HG02943 (cell line): ENCODE measurements around the gene TYROBP.
"Not testable (repeated sequence)": the region's sequence is repeated elsewhere in the genome, so short reads cannot be mapped to it uniquely, and the experiment has no call there.

Experiments
- ATAC-seq: cut with Tn5 transposase; IDR thresholded peaks from one replicate; pipeline ENCODE4 v1.9.1; 2021; ENCODE audit warnings: mild to moderate bottlenecking, low read depth, moderate library complexity; ENCODE audit not compliant: unreplicated experiment

Gene TYROBP

DNA sequence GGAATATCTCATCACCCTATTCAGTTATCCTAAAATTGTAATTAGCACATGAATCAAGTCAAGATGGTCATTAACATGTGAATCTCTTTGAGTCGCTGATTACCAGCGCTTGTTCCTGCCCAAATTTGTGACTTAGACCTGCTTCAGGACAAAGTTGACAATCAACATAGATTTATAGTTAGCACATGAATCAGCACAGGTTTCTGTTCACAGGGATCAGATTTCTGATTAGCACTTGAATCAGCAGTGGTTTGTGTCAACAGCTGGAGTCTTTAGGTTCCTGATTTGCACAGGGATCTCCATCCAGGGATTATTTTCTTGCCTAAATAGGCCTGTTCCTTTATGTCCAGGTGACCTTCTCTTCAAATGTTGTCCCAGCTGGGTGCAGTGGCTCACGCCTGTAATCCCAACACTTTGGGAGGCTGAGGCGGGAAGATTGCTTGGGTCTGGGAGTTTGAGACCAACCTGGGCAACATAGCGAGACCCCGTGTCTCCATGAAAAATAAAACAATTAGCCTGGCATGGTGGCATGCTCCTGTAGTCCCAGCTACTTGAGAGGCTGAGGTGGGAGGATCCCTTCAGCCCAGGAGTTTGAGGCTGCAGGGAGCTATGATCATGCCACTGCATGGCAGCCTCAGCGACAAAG lies 24.3 kb upstream of the TYROBP start:
- no peak for ATAC-seq

DNA sequence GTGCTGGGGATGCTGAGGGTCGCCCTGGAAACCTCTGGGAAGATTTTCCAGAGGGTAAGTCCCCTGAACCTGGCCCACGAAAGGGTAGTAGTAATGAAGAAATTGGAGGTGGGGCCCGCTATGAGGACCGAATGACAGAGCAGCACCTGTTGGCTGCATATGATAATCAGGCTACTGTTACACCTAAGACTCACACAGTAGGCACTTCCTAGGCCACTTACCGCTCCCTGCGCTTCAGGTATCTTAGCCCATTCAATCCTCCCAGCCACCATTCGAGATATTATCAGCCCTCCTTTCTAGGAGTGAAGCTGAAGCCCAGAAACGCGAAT lies 23.7 kb upstream of the TYROBP start:
- ATAC-seq: no peak

GRCh38 chr19:35931161-35931873 lies 23.2 kb upstream of the TYROBP start:
- peak; percentile 96 for ATAC-seq

GRCh38 chr19:35929876-35930275 lies 21.8 kb upstream of the TYROBP start:
- ATAC-seq: no peak

DNA sequence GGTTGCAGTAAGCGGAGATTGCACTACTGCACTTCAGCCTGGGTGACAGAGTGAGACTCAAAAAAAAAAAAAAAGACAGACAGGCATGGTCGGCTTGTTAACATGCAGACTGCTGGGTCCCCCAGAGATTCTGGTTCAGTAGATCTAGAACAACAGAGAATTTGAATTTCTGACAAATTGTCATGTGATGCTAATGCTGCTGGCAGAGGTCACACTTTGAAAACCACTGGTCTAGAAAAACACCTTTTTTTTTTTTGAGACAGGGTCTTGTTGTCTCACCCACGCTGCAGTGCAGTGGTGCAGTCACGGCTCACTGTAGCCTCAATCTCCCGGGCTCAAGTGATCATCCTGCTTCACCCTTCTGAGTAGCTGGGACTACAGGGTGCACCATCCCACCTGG lies 20.4 kb upstream of the TYROBP start:
- no peak for ATAC-seq

DNA sequence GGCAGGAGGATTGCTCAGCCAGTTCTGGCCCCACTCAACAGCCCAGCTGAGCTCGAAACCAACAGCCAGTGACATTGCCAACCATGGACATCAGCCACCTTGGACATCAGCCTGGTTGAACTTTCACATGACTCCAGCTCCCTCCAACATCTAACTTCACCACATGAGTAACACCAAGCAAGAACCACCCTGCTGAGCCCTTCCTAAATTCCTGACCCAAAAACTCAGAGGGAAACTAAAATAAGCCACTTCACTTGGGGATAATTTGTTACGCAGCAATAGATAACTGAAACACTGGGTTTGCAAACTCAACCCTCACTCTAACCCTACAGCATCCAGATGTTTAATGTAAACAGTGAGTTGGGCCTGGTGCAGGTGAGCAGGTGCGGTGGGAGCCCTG lies 17.4 kb upstream of the TYROBP start:
- no peak for ATAC-seq

DNA sequence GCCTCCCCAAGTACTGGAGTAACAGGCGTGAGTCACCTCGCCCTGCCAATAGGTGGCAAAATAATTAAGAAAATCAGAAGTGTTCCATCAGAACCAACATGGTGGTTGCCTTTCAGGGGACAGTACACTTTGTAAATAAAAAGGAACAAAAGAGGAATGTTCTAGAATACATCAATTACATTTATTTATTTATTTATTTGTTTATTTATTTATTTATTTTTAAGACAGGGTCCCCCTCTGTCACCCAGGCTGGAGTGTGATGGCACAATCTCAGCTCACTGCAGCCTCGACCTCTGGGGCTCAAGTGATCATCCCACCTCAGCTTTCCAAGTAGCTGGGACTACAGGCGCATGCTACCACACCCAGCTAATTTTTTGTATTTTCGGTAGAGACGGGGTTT lies 12.9 kb upstream of the TYROBP start:
- no peak for ATAC-seq

GRCh38 chr19:35919306-35919705 lies 11.2 kb upstream of the TYROBP start:
- no peak for ATAC-seq

GRCh38 chr19:35915443-35915842 lies 7.3 kb upstream of the TYROBP start:
- ATAC-seq: no peak

GRCh38 chr19:35913589-35913988 lies 5.5 kb upstream of the TYROBP start:
- no peak for ATAC-seq

GRCh38 chr19:35911790-35912189 lies 3.7 kb upstream of the TYROBP start:
- no peak for ATAC-seq

GRCh38 chr19:35911173-35911572 lies 3.1 kb upstream of the TYROBP start:
- no peak for ATAC-seq

DNA sequence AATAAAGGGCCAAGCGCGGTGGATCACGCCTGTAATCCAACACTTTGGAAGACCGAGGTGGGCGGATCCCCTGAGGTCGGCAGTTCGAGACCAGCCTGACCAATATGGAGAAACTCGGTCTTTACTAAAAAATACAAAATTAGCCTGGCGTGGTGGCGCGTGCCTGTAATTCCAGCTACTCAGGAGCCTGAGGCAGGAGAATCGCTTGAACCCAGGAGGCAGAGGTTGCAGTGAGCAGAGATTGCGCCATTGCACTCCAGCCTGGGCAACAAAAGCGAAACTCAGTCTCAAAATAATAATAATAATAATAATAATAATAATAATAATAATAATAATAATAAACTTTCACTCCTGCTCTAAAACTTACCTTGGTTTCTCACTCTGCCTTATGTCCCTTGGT lies 2.3 kb upstream of the TYROBP start:
- ATAC-seq: not testable (repeated sequence)

- ATAC-seq: no peak
Observed at GRCh38 chr19:35909684-35910035, 1.6 kb upstream of the TYROBP start.

- no peak for ATAC-seq
Observed at GRCh38 chr19:35908973-35909683, 1.0 kb upstream of the TYROBP start.

- no peak for ATAC-seq
Observed at GRCh38 chr19:35907377-35907745, 734 bp downstream of the TYROBP start.

DNA sequence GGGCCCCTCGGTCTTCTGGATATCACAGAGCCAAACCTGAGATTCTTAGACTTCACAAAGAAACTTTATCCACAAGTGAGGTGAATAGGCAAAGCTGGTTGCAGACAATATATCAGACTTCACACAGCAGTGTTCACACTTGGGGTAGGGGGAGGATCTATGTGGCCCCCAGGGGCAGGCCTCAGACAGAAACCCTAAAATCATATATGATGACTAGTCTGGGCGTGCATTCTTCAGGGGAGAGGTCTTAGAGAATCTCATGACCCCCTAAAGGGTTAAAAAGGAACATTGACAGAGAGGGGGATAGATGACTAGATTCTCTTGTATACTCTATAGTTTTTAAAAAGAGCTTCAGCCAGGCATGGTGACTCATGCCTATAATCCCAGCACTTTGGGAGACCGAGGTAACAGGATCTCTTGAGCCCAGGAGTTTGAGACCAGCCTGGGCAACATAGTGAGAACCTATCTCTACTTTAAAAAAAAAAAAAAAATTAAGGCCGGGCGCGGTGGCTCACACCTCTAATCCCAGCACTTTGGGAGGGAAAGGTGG lies 2.8 kb downstream of the TYROBP start:
- no peak for ATAC-seq

DNA sequence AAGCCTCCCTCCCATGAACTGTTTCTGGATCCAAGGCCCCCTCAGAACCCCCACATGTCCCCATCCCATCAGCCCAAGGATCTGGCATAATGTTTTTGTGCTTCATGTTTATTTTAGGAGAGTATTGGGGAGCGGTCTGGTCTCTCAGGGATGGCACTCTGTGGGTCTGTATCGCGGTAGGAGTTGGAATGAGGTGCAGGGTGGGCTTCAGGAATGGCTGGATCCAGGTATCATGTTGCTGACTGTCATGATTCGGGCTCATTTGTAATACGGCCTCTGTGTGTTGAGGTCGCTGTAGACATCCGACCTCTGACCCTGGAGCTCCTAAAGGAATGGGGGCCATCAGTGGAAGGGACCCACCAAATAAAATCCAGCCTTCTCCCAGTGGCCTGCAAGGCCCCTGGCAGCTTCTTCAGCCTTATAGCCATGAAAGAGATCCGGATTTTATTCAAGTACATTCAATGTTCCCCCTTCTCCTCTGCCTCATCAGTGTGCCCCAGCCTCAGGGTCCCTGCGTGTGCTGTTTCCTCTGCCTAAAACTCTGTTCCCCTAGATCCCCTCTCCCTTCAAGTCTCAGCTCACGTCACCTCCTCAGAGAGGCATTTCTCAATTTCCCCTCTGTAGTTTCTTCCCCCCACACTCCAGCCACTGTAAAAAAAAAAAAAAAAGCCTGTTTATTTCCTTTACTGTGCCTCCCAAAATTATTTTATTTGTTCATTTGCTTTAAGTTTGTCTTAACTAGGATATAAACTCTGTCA lies 3.6 kb downstream of the TYROBP start:
- no peak for ATAC-seq

DNA sequence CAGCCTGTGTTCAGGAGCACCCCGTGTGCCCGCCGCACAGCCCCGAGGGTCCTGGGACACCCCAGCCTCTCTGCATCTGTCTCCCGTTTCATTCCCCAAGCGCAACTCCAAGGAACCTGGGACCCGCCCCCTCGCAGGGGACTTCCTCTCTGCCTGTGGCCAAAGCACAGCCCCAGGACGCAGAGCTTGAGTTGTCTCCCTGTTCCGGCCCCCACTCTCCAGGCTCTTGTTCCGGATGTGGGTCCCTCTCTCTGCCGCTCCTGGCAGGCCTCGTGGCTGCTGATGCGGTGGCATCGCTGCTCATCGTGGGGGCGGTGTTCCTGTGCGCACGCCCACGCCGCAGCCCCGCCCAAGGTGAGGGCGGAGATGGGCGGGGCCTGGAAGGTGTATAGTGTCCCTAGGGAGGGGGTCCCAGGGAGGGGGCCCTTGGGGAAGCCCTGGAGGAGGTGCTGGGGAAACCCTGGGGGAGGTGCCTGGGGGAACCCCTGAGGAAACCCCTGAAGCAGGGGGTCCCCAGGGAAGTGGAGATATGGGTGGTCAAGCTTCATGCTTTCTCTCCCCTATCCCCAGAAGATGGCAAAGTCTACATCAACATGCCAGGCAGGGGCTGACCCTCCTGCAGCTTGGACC lies 4.4 kb downstream of the TYROBP start:
- ATAC-seq: no peak

DNA sequence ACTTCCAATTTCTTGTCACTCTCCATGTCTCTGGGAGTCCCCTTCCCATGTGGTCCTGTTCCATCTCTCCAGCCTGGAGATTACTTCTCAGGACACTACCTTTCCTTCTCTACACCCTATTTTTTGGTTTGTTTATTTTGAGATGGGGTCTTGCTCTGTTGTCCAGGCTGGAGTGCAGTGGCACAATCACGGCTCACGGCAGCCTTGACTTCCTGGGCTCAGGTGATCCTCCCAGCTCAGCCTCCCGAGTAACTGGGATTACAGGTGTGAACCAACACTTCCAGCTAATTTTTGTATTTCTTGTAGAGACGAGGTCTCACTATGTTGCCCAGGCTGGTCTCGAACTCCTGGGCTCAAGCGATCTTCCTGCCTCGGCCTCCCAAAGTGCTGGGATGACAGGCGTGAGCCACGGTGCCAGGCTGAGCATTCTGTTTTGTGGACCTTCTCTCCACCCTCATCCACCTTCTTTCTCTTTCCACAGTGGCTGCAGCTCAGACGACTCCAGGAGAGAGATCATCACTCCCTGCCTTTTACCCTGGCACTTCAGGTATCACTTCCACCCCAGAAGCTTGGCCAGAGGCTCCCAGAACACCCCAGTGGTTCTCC lies 5.1 kb downstream of the TYROBP start:
- no peak for ATAC-seq
